H9 (cell line): ENCODE measurements around the gene NPDC1. TPM values are rescaled to one million over a fixed set of nuclear protein-coding genes. Genes with fewer than 3 reads are reported as not detected.

Source experiments
- DNase-seq: peaks from one replicate; pipeline ENCODE4 v3.0.0-alpha.2; 2017
- H2AFZ ChIP-seq: one replicate; pipeline ENCODE4 v1.6.1; 2013; ENCODE audit warnings: mild to moderate bottlenecking, low read length, control low read depth, moderate library complexity
- H2AK5ac ChIP-seq: 2 replicates; pipeline ENCODE4 v1.6.1; 2013; ENCODE audit warnings: low read length, control low read depth, mixed read lengths; ENCODE audit not compliant: insufficient read length
- H2BK120ac ChIP-seq: one replicate; pipeline ENCODE4 v1.6.1; 2013; ENCODE audit warnings: low read depth, mild to moderate bottlenecking, low read length, control low read depth, inconsistent platforms; ENCODE audit not compliant: poor library complexity, severe bottlenecking
- H2BK12ac ChIP-seq: 2 replicates; pipeline ENCODE4 v1.6.1; 2013; ENCODE audit warnings: low read length, control low read depth, mixed read lengths, low read depth; ENCODE audit not compliant: insufficient read length
- H2BK15ac ChIP-seq: 2 replicates; pipeline ENCODE4 v1.6.1; 2013; ENCODE audit warnings: low read depth, low read length, control low read depth
- H2BK20ac ChIP-seq: one replicate; pipeline ENCODE4 v1.6.1; 2013; ENCODE audit warnings: low read depth, mild to moderate bottlenecking, low read length, control low read depth, inconsistent platforms; ENCODE audit not compliant: poor library complexity, severe bottlenecking
- H2BK5ac ChIP-seq: 2 replicates; pipeline ENCODE4 v1.6.1; 2013; ENCODE audit warnings: low read length, control low read depth, mixed read lengths; ENCODE audit not compliant: insufficient read length
- H3K14ac ChIP-seq: 2 replicates; pipeline ENCODE4 v1.6.1; 2013; ENCODE audit warnings: low read length, control low read depth; ENCODE audit not compliant: insufficient read depth
- H3K18ac ChIP-seq: 2 replicates; pipeline ENCODE4 v1.6.1; 2013; ENCODE audit warnings: low read depth, mild to moderate bottlenecking, mixed read lengths, low read length, control low read depth; ENCODE audit not compliant: insufficient read length
- H3K23ac ChIP-seq: 2 replicates; pipeline ENCODE4 v1.6.1; 2013; ENCODE audit warnings: low read length, control low read depth, mixed read lengths, low read depth; ENCODE audit not compliant: insufficient read length
- H3K23me2 ChIP-seq: 2 replicates; pipeline ENCODE4 v1.6.1; 2013; ENCODE audit warnings: low read depth, mild to moderate bottlenecking, mixed read lengths, low read length, control low read depth; ENCODE audit not compliant: insufficient read length, poor library complexity, severe bottlenecking
- H3K27ac ChIP-seq: 2 replicates; pipeline ENCODE4 v1.5.1; 2013; ENCODE audit warnings: low read length, control low read depth, mixed read lengths, low read depth; ENCODE audit not compliant: insufficient read length
- H3K27me3 ChIP-seq: 2 replicates; pipeline ENCODE4 v1.6.1; 2013; ENCODE audit warnings: low read length, control low read depth, inconsistent platforms; ENCODE audit not compliant: insufficient read depth
- H3K4ac ChIP-seq: 2 replicates; pipeline ENCODE4 v1.6.1; 2013; ENCODE audit warnings: low read depth, mild to moderate bottlenecking, control low read depth, inconsistent platforms, low read length, moderate library complexity
- H3K4me1 ChIP-seq: 2 replicates; pipeline ENCODE4 v1.6.1; 2013; ENCODE audit warnings: low read length, control low read depth, inconsistent platforms; ENCODE audit not compliant: insufficient read depth
- H3K4me2 ChIP-seq: 2 replicates; pipeline ENCODE4 v1.6.1; 2013; ENCODE audit warnings: low read length, control low read depth, mixed read lengths; ENCODE audit not compliant: insufficient read length, insufficient read depth
- H3K56ac ChIP-seq: 2 replicates; pipeline ENCODE4 v1.6.1; 2013; ENCODE audit warnings: low read depth, mild to moderate bottlenecking, mixed read lengths, low read length, control low read depth; ENCODE audit not compliant: insufficient read length
- H3K79me1 ChIP-seq: 2 replicates; pipeline ENCODE4 v1.6.1; 2013; ENCODE audit warnings: low read depth, mild to moderate bottlenecking, moderate library complexity, low read length, control low read depth, inconsistent platforms; ENCODE audit not compliant: insufficient read depth, poor library complexity, severe bottlenecking
- H3K79me2 ChIP-seq: 2 replicates; pipeline ENCODE4 v1.6.1; 2013; ENCODE audit warnings: low read length, control low read depth, inconsistent platforms; ENCODE audit not compliant: insufficient read depth
- H3K9ac ChIP-seq: 2 replicates; pipeline ENCODE4 v1.6.1; 2013; ENCODE audit warnings: low read length, control low read depth, mixed read lengths; ENCODE audit not compliant: insufficient read length; ENCODE audit errors: extremely low read depth
- H3K9me3 ChIP-seq: one replicate; pipeline ENCODE4 v1.6.1; 2013; ENCODE audit warnings: low read depth, low read length, inconsistent platforms; ENCODE audit not compliant: control insufficient read depth
- H3T11ph ChIP-seq: one replicate; pipeline ENCODE4 v1.6.1; 2013; ENCODE audit warnings: mild to moderate bottlenecking, low read length, control low read depth, inconsistent platforms
- H4K20me1 ChIP-seq: one replicate; pipeline ENCODE4 v1.6.1; 2013; ENCODE audit not compliant: control insufficient read depth, insufficient read length, insufficient read depth
- H4K5ac ChIP-seq: 2 replicates; pipeline ENCODE4 v1.6.1; 2013; ENCODE audit warnings: low read depth, mild to moderate bottlenecking, mixed read lengths, low read length, control low read depth; ENCODE audit not compliant: insufficient read length
- H4K8ac ChIP-seq: replicated peaks from 2 replicates; pipeline ENCODE4 v1.6.1; 2013; ENCODE audit warnings: low read length, control low read depth, mixed read lengths, low read depth; ENCODE audit not compliant: insufficient read length
- H4K91ac ChIP-seq: 2 replicates; pipeline ENCODE4 v1.6.1; 2013; ENCODE audit warnings: low read depth, mild to moderate bottlenecking, moderate library complexity, mixed read lengths, low read length, control low read depth; ENCODE audit not compliant: insufficient read length
- H3K27ac Mint-ChIP-seq, 3 experiments: 2 replicates in 2 of 3; 3 replicates in 1 of 3; pipeline ENCODE4 v1.8.0; 2020 to 2021; ENCODE audit warnings: mixed read lengths in 3 of 3, mild to moderate bottlenecking in 1 of 3, moderate library complexity in 1 of 3
- H3K27me3 Mint-ChIP-seq: 2 replicates; pipeline ENCODE4 v1.8.0; 2021; ENCODE audit warnings: low read depth, mild to moderate bottlenecking, moderate library complexity, mixed read lengths
- H3K36me3 Mint-ChIP-seq, 3 experiments: 2 replicates in 2 of 3; 3 replicates in 1 of 3; pipeline ENCODE4 v1.8.0; 2020 to 2021; ENCODE audit warnings: low read depth in 3 of 3, mixed read lengths in 3 of 3; ENCODE audit not compliant: insufficient read depth in 1 of 3
- H3K4me1 Mint-ChIP-seq, 2 experiments: 2 replicates each; pipeline ENCODE4 v1.8.0; 2020; ENCODE audit warnings: mixed read lengths in 2 of 2
- H3K4me3 Mint-ChIP-seq, 2 experiments: 2 replicates in 1 of 2; 3 replicates in 1 of 2; pipeline ENCODE4 v1.8.0; 2020 to 2021; ENCODE audit warnings: mild to moderate bottlenecking in 2 of 2, mixed read lengths in 2 of 2, moderate library complexity in 1 of 2
- H3K9me3 Mint-ChIP-seq, 2 experiments: 2 replicates in 1 of 2; 3 replicates in 1 of 2; pipeline ENCODE4 v1.8.0; 2020; ENCODE audit warnings: mild to moderate bottlenecking in 2 of 2, mixed read lengths in 2 of 2, moderate library complexity in 1 of 2
- WGBS: extraction: QIAGEN DNeasy Blood & Tissue Kit; methylation state at CpG from one replicate; pipeline ENCODE4 v1.1.7; 2013; ENCODE audit warnings: missing lambda C conversion rate, low lambda C conversion rate, mixed read lengths; ENCODE audit not compliant: insufficient read length; ENCODE audit errors: extremely low coverage; 5-methylcytosine and 5-hydroxymethylcytosine counted together
- total RNA-seq: library from RNA; stranded (reverse); gene quantifications from 2 replicates; pipeline ENCODE4 v1.2.1, GENCODE V29; 2021
- TF ChIP-seq, protein P1 (sequence below): fragments of 200-600 bp; sonication (generic); conservative IDR thresholded peaks from 3 replicates; pipeline ENCODE4 v1.8.0; 2021; ENCODE audit warnings: antibody characterized with exemption, mild to moderate bottlenecking

The NPDC1 gene
- total RNA-seq, 1 experiment from 2014 or later: 57.6 TPM

DNA sequence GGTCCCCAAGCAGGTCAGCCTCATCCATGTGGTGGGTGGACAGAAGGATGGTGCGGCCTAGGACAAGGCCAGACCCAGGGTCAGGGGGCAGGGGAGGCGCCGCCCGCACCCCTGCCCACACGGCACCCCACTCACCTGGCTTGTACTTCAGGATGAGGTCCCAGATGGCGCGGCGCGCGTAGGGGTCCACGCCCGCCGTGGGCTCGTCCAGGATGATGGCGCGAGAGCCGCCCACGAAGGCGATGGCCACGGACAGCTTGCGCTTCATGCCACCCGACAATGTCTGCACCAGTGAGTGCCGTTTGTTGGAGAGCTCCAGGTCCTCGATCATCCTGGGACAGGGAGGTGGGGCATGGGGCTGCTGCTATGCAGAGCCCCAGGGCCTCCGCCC is 30.4 kb downstream of the NPDC1 start:
- Histone ChIP-seq H2BK12ac (no peak overlapping the region), H3K23ac (no peak overlapping the region), H3K18ac (no peak overlapping the region), H2BK15ac (no peak overlapping the region), H3K4ac (no peak overlapping the region), H4K8ac (no peak overlapping the region), H3K27ac (no peak overlapping the region), H3K14ac (no peak overlapping the region), H2AK5ac (no peak overlapping the region), H3K56ac (no peak overlapping the region), H2BK5ac (no peak overlapping the region), H3K79me1 (no peaks in the 10 kb centered on the region), H3K4me2 (no peak overlapping the region), H3K9ac (no peak overlapping the region), H4K20me1 (peaks cover 2% of the 10 kb centered on the region), H3K4me1 (no peaks in the 10 kb centered on the region), H4K5ac (no peak overlapping the region), H3K27me3 (no peaks in the 10 kb centered on the region), H3T11ph (no peak overlapping the region), H3K9me3 (no peaks in the 10 kb centered on the region), H3K23me2 (no peaks in the 10 kb centered on the region), H2BK120ac (no peak overlapping the region), H2AFZ (no peak overlapping the region), H3K79me2 (no peaks in the 10 kb centered on the region), H4K91ac (no peak overlapping the region), H2BK20ac (no peak overlapping the region)
- TF ChIP-seq, protein P1, sequence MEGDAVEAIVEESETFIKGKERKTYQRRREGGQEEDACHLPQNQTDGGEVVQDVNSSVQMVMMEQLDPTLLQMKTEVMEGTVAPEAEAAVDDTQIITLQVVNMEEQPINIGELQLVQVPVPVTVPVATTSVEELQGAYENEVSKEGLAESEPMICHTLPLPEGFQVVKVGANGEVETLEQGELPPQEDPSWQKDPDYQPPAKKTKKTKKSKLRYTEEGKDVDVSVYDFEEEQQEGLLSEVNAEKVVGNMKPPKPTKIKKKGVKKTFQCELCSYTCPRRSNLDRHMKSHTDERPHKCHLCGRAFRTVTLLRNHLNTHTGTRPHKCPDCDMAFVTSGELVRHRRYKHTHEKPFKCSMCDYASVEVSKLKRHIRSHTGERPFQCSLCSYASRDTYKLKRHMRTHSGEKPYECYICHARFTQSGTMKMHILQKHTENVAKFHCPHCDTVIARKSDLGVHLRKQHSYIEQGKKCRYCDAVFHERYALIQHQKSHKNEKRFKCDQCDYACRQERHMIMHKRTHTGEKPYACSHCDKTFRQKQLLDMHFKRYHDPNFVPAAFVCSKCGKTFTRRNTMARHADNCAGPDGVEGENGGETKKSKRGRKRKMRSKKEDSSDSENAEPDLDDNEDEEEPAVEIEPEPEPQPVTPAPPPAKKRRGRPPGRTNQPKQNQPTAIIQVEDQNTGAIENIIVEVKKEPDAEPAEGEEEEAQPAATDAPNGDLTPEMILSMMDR: no peak
- Mint-ChIP-seq H3K27ac (no peak overlapping the region), H3K9me3 (no peaks in the 10 kb centered on the region), H3K27me3 (no peaks in the 10 kb centered on the region; the same call in 1 of the 2 replicates), H3K4me3 (no peak overlapping the region), H3K4me1 (no peaks in the 10 kb centered on the region; a peak in 1 of 4 replicates), H3K36me3 (peaks cover 4 to 13% (median 8%) of the 10 kb centered on the region in 3 experiments; a peak in 5 of 7 replicates)
- no CpG with 5 or more reads among the region's 25 CpGs for WGBS
- DNase-seq: no peak
